NCI-H524 (cell line): ENCODE results near the gene PFN1.
"Not testable (repeated sequence)": the region's sequence is repeated elsewhere in the genome, so short reads cannot be mapped to it uniquely, and the experiment has no call there.

Experiments
- DNase-seq, 2 experiments: peaks; one replicate each; lab custom pipeline; 2025; lab: John Stamatoyannopoulos, UW

Gene PFN1

DNA sequence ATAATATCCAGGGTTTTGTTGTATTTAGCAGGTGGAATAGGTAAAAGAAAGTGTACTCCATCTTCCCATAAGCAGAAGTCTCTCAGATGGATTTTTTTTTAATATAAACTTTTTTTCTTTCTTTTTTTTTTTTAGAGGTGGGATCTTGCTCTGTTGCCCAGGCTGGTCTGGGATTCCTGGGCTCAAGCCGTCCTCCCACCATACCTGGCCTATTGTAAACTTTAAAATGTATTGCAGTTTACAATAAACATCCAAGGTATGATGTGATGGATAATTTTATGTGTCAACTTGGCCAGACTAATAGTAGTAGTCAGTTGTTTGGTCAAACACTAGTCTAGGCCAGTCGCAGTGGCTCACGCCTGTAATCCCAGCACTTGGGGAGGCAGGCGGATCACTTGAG is 27.0 kb downstream of the PFN1 start:
- no peak for DNase-seq

- DNase-seq: no peak
Observed at GRCh38 chr17:4920351-4921048, 27.8 kb downstream of the PFN1 start.

DNA sequence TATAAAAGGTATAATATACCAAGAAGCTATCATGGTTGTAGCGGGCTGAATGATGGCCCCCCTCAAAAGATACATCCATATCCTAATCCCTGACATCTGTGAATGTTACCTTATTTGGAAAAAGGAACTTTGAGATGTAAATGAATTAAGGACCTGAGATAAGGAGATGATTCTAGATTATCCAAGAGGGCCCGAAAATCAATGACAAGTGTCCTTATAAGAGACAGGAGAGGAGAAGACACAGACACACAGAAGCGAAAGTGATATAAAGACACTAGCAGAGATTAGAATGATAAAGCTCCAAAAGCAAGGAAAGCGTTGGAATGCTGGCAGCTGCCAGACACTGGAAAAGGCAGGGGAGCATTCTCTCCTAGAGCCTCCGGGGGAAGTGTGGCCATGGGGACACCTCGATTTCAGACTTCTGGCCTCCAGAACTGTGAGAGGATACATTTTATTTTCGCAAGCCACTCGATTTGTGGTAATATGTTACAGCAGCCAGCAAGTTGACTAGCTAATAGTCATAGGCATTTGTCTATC is 28.8 kb downstream of the PFN1 start:
- DNase-seq: peak in 1 of 2 experiments; percentile 52

- not testable (repeated sequence) for DNase-seq
Observed at GRCh38 chr17:4914551-4914950, 33.8 kb downstream of the PFN1 start.

GRCh38 chr17:4913994-4914393 is 34.3 kb downstream of the PFN1 start:
- no peak for DNase-seq

GRCh38 chr17:4908711-4909496 is 39.4 kb downstream of the PFN1 start:
- peak; percentile 67 to 86 for DNase-seq

GRCh38 chr17:4908301-4908700 is 40.0 kb downstream of the PFN1 start:
- no peak for DNase-seq

- DNase-seq: not testable (repeated sequence)
Observed at GRCh38 chr17:4906642-4907041, 41.7 kb downstream of the PFN1 start.

DNA sequence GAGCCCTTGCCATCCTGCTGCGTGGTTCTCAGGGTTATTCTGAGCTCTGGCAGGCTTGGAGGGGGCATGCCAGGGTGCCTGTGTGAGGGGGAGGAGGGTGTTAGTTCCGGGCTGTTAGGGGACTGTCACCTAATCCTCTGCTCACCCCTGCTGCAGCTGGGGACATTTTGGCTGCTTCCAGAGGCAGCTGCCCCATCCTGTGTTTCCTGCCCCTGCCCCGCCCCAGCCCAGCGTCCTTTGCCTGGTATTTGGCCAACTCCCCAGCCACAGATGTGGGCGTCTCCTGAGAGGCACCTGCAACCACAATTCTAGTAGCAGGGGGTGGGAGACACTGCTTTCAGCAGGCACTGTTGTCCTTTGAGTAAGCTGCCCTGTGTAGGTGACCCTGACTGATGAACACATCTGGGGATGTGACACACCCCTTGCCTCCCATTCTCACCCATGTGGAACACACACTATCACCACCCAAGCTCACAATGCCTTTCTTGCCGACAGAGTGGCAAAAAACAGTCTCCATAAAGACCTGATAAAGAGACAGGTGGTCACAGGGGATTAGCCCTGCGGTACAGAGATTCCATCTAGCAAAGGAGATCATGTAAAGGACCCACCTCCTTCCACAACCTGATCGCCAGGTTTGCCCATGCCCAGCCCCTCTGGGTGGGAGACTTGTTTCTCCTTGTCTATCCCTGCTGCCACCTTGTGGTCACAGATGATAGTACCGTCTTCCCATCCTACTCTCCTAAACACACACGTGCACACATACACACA is 45.1 kb downstream of the PFN1 start, which contains the start of gene CHRNE:
Gene CHRNE, minus strand, starts transcription at position 48 of the 768 bp plus-strand sequence. Its CDS starts 35 bp downstream, at position 13.
- DNase-seq: peak; percentile 67 to 80

DNA sequence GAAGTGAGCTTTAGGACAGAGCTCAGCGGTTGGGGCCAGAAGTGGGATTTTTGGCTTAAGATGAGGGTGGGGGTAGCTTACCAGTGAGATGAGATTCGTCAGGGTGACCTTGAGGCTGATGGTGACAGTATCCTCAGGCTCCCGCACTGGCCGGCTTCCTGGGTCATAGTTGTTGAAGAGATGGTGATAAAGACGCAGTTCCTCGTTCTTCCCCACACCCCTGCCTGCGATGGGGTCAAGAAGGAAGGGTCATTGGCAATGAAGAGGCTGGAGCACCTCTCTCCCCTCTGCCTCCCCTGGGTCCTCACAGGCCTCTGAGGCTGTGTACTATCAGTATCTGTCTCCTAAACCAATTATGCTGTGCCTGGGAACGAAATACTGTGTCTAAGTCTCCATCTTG is 45.8 kb downstream of the PFN1 start:
- DNase-seq: no peak

GRCh38 chr17:4901648-4902344 is 46.5 kb downstream of the PFN1 start:
- DNase-seq: no peak

DNA sequence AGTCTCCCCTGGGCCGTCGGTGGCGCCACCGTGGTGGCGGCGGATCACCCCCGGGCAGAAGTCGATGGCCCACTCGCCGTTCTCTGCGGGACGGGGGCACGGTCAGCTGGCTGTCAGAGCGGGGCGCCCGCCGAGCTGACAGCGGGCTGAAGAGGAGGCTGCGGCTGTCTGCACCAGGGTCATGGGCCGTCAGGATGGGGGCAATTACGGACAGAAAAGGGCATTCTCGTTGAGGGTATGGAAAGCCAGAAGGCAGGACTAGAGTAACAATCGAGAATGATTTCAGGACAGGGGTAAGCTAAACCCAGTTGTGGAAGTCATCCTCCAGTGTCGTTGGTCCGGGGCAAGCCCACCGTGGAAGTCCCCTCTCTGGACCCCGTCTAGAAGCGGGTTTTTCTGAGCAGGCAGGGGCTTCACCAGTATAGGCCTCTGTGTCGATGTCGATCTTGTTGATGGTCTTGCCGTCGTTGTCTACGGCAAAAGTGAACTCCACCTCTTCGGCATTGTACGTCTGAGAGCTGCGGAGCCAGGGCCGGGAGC is 47.2 kb downstream of the PFN1 start:
- no peak for DNase-seq

DNA sequence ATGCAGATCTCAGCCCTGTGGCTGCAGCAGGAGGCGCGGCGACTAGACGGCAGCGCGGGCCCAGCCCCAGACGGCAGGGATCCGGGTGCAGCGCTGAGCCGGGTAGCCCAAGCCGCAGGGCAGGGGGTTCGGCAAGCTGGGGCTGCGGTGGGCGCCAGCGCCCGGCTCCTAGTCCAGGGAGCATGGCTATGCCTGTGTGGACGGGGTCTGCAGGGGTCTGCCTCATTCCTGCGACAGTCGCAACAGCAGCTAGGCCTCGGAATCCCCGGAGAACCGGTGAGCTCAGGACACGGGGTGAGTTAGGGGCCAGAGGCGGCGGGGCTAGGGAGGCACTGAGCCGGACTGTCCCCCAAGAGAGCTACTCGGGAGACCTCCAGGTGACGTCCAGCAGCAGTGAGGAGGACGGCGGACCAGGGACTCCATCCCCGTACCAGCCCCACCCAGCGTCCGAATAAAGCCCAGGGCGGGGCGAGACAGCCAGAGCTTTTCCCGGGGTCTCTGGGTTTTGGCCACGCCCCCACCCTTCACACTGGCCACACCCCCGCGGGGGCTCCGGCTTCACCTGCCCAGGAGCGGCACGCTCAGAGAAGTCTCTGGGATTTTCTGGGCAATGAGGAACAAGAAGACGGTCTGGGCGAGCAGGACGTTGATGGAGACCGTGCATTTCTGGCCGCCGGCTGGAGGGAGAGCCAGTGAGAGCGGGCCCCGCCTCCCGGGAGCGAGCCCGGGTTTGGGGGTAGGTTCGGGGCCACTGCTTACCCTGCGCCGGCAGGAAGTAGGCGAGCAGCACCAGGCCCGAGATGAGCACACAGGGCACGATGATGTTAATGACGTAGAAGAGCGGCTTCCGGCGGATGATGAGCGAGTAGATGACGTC is 47.9 kb downstream of the PFN1 start:
- no peak for DNase-seq

DNA sequence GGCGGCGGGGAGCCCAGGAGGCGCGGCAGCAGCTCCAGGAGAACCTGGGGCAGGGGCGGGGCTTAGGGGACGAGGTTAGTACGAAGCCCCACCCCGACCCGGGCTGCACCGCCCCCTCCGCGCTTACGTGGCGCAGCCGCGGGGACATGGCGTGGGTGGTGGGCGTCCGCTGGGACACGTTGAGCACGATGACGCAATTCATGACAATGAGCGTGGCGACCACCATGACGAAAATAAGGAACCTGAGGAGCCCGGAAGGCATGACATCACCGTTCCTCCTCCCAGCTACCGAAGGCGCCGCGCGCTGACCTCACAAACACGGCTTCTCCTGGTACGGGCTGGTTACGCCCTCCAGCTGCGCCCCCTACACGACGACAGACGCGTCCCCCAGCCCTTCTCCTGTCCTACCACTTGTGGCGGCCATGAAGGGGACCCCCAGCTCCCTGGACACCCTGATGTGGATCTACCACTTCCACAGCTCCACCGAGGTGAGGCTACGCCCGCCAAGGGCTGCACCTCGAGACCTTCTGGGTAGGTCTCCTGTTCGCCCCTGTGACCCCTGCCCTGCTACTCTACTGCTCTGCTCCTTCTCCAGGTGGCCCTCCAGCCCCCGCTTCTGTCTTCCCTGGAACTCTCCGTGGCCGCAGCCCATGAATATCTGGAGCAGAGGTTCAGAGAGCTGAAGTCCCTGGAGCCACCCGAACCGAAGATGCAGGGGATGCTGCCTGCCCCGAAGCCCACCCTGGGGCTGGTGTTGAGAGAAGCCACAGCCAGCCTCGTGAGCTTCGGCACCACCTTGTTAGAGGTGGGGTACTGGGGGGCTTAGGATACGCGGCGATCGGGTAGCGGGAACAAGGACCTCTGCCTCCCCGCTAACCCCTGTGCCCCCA is 48.7 kb downstream of the PFN1 start, which contains the start of gene C17orf107:
Gene C17orf107, plus strand, starts transcription at position 196 of the 890 bp plus-strand sequence. Its CDS starts 227 bp downstream, at position 423.
- no peak for DNase-seq

GRCh38 chr17:4898927-4899326 is 49.4 kb downstream of the PFN1 start:
- no peak for DNase-seq

DNA sequence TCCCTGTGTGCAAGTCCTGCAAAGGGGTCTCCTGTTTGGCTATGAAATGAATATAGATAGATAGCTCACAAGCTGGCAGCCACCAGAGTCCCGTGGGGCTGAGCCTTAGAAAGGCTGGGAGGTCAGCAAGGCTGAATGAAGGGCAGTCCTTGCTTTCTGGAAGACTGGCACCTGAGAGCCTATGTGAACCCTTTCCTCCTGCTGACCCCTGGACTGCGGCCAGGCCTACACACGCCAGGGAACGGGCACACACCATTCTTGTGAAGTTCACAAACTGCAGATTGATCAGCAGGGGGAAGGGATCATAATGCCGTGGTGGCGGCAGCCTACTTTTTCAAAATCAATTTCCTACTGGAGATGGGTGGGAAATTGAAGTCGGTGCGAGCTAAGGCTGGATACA is 50.0 kb downstream of the PFN1 start:
- no peak for DNase-seq

GRCh38 chr17:4897785-4898184 is 50.5 kb downstream of the PFN1 start:
- no peak for DNase-seq

DNA sequence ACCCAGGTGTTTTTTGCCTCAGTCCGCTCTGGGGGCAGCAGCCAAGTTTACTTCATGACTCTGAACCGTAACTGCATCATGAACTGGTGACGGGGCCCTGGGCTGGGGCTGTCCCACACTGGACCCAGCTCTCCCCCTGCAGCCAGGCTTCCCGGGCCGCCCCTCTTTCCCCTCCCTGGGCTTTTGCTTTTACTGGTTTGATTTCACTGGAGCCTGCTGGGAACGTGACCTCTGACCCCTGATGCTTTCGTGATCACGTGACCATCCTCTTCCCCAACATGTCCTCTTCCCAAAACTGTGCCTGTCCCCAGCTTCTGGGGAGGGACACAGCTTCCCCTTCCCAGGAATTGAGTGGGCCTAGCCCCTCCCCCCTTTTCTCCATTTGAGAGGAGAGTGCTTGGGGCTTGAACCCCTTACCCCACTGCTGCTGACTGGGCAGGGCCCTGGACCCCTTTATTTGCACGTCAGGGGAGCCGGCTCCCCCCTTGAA is 51.1 kb downstream of the PFN1 start:
- DNase-seq: no peak
